GF-D8 (cell line): ENCODE measurements around the gene RCAN2.

Experiments
- DNase-seq: peaks from one replicate; lab custom pipeline; 2025; lab: John Stamatoyannopoulos, UW

Gene RCAN2

GRCh38 chr6:46211917-46212316, 279.3 kb downstream of the RCAN2 start:
- DNase-seq = no peak

- DNase-seq = no peak
These were observed 281.0 kb downstream of the RCAN2 start for GRCh38 chr6:46210294-46210693.

- DNase-seq = no peak
These were observed 282.9 kb downstream of the RCAN2 start for GRCh38 chr6:46208303-46208702.

GRCh38 chr6:46207174-46207573, 284.1 kb downstream of the RCAN2 start:
- DNase-seq = no peak

GRCh38 chr6:46204880-46205650, 286.2 kb downstream of the RCAN2 start:
- DNase-seq = no peak

- no peak for DNase-seq
These were observed 287.7 kb downstream of the RCAN2 start for GRCh38 chr6:46203391-46204177.

GRCh38 chr6:46201702-46202101, 289.5 kb downstream of the RCAN2 start:
- no peak for DNase-seq

- DNase-seq = no peak
These were observed 291.9 kb downstream of the RCAN2 start for GRCh38 chr6:46199387-46199786.

- no peak for DNase-seq
These were observed 299.3 kb downstream of the RCAN2 start for GRCh38 chr6:46191961-46192360.

GRCh38 chr6:46190889-46191288, 300.4 kb downstream of the RCAN2 start:
- no peak for DNase-seq

- DNase-seq = no peak
These were observed 301.5 kb downstream of the RCAN2 start for GRCh38 chr6:46189726-46190125.

- no peak for DNase-seq
These were observed 304.7 kb downstream of the RCAN2 start for GRCh38 chr6:46186583-46186982.

- DNase-seq = no peak
These were observed 307.1 kb downstream of the RCAN2 start for GRCh38 chr6:46184114-46184513.

- DNase-seq = no peak
These were observed 315.3 kb downstream of the RCAN2 start for GRCh38 chr6:46175976-46176375.

- no peak for DNase-seq
These were observed 315.8 kb downstream of the RCAN2 start for GRCh38 chr6:46175446-46175845.

- DNase-seq = no peak
These were observed 316.3 kb downstream of the RCAN2 start for GRCh38 chr6:46174904-46175303.

- no peak for DNase-seq
These were observed 319.1 kb downstream of the RCAN2 start for GRCh38 chr6:46172176-46172575.
